ENCODE measurements around the gene FOXP4.

FOXP4 gene

GRCh38 chr6:41650120-41650519 lies 103.9 kb downstream of the FOXP4 start:
- no peak overlapping the region for H3K4me3 ChIP-seq (ENCODE audit: low read depth, low read length)
- DNase-seq (ENCODE audit: low read depth, low spot score): no peak
- no peak for TF ChIP-seq CTCF (IDR thresholded peaks at IDR 0.05; ENCODE audit: low read depth, low read length)
- in situ Hi-C loops (cut with HindIII; ENCODE audit: low sequenced_read_pairs): no loop called here

GRCh38 chr6:41651246-41651961 lies 105.2 kb downstream of the FOXP4 start:
- in situ Hi-C loops (cut with HindIII; ENCODE audit: low sequenced_read_pairs): no loop called here

More at GRCh38 chr6:41651246-41651961, 105.2 kb downstream of the FOXP4 start:
- no peak for TF ChIP-seq CTCF (IDR thresholded peaks at IDR 0.05; ENCODE audit: low read depth, low read length)
- DNase-seq (ENCODE audit: low read depth, low spot score): no peak
- H3K4me3 ChIP-seq (ENCODE audit: low read depth, low read length): no peak overlapping the region
